ENCODE measurements around the gene SH3PXD2A.

Gene SH3PXD2A

GRCh38 chr10:103545366-103545765 lies 310.0 kb downstream of the SH3PXD2A start:
- DNase-seq (ENCODE audit: low read depth in 3 of 3): no peak

GRCh38 chr10:103544657-103545310 lies 310.6 kb downstream of the SH3PXD2A start:
- DNase-seq (ENCODE audit: low read depth in 3 of 3): no peak

Measured in stimulated activated CD4-positive, alpha-beta T cell treated with anti-CD3 and anti-CD28 coated beads, TNF-alpha, amount 100 ng/mL, for 4 hours (primary cell).